ENCODE results near the gene DNAH11. TPM values are rescaled to one million over a fixed set of nuclear protein-coding genes. Genes with fewer than 3 reads are reported as not detected.

Gene DNAH11
- total RNA-seq, 1 experiment from 2014 or later: 0.91 TPM

DNA sequence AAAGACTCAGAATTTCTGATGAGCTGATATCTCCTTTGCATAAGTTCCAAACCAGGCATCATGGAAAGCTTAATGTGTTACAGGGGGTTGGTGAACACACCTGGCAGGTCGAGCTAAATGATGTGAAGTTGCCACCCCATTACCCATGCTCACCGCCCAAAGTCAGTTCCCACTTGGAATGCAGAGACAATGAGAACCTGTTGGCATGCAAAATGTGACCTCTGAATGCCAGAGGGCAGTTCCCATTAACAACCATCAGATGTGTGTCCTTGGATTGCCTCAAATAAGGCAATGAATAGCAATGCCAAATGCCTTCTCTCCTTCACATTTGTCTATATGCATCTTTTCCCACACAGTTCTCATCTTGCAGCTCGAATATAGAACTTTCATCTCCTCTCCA lies 212.1 kb downstream of the DNAH11 start:
- DNase-seq (ENCODE audit: unreplicated experiment): no peak
- Mint-ChIP-seq H3K4me3 (ENCODE audit: unreplicated experiment) (no peak overlapping the region), H3K4me1 (ENCODE audit: insufficient read depth, unreplicated experiment) (peaks cover 6% of the 10 kb centered on the region), H3K27ac (ENCODE audit: low read depth, unreplicated experiment) (no peak overlapping the region), H3K36me3 (ENCODE audit: insufficient read depth, unreplicated experiment) (no peaks in the 10 kb centered on the region), H3K27me3 (ENCODE audit: insufficient read depth, unreplicated experiment) (no peaks in the 10 kb centered on the region), H3K9me3 (ENCODE audit: unreplicated experiment) (no peaks in the 10 kb centered on the region)
- POLR2A ChIA-PET: no interaction called here
- intact Hi-C loops (cut with micrococcal nuclease): no loop called here
- no peak for TF ChIP-seq CTCF (IDR thresholded peaks at IDR 0.05; ENCODE audit: unreplicated experiment)
- no TSS peak for BruUV-seq (replicated peaks)
- CTCF ChIA-PET: interaction anchor here (0.5 to 0.7 kb wide), 2 partner anchors 94 to 416 kb away, joined by 3 read pairs; no protein-coding TSS in a partner anchor

GRCh38 chr7:21757537-21758282 lies 214.9 kb downstream of the DNAH11 start:
- Mint-ChIP-seq H3K27ac (ENCODE audit: low read depth, unreplicated experiment) (no peak overlapping the region), H3K4me1 (ENCODE audit: insufficient read depth, unreplicated experiment) (peaks cover 6% of the 10 kb centered on the region), H3K36me3 (ENCODE audit: insufficient read depth, unreplicated experiment) (no peaks in the 10 kb centered on the region), H3K4me3 (ENCODE audit: unreplicated experiment) (no peak overlapping the region), H3K9me3 (ENCODE audit: unreplicated experiment) (no peaks in the 10 kb centered on the region), H3K27me3 (ENCODE audit: insufficient read depth, unreplicated experiment) (no peaks in the 10 kb centered on the region)
- no peak for DNase-seq (ENCODE audit: unreplicated experiment)
- intact Hi-C loops (cut with micrococcal nuclease): no loop called here
- POLR2A ChIA-PET: no interaction called here
- no TSS peak for BruUV-seq (replicated peaks)
- CTCF ChIA-PET: no interaction called here
- no peak for TF ChIP-seq CTCF (IDR thresholded peaks at IDR 0.05; ENCODE audit: unreplicated experiment)

GRCh38 chr7:21758286-21758685 lies 215.4 kb downstream of the DNAH11 start:
- BruUV-seq (replicated peaks): no TSS peak
- Mint-ChIP-seq H3K4me1 (ENCODE audit: insufficient read depth, unreplicated experiment) (peaks cover 6% of the 10 kb centered on the region), H3K4me3 (ENCODE audit: unreplicated experiment) (no peak overlapping the region), H3K27me3 (ENCODE audit: insufficient read depth, unreplicated experiment) (peaks cover under 1% of the 10 kb centered on the region), H3K9me3 (ENCODE audit: unreplicated experiment) (no peaks in the 10 kb centered on the region), H3K27ac (ENCODE audit: low read depth, unreplicated experiment) (no peak overlapping the region), H3K36me3 (ENCODE audit: insufficient read depth, unreplicated experiment) (no peaks in the 10 kb centered on the region)
- CTCF ChIA-PET: interaction anchor here (0.9 kb wide), 1 partner anchor 20 kb away, joined by 3 read pairs; no protein-coding TSS in a partner anchor
- DNase-seq (ENCODE audit: unreplicated experiment): no peak
- TF ChIP-seq CTCF (IDR thresholded peaks at IDR 0.05; ENCODE audit: unreplicated experiment): no peak
- intact Hi-C loops (cut with micrococcal nuclease): no loop called here
- POLR2A ChIA-PET: no interaction called here

DNA sequence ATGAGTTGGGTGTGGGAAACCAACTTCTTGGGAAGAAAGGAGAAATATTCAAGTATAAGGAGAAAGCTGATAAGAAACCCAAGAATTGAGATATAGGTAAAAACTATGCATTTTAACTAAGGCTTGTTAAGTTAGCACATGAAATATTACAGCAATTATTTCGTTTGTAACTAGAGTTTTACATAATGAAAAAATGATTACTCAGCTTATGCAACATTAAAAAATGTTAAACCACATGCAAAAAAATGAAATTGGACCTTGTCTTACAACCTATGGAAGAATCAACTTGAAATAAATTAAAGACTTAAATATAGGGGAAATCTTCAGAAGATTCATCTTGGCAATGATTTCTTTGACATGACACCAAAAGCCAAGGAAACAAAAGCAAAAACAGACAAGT lies 219.6 kb downstream of the DNAH11 start:
- no TSS peak for BruUV-seq (replicated peaks)
- H3K27me3 Mint-ChIP-seq (ENCODE audit: insufficient read depth, unreplicated experiment): peaks cover 10% of the 10 kb centered on the region
- intact Hi-C loops (cut with micrococcal nuclease): loop anchor here (10.0 kb wide), 2 partner anchors 218 to 768 kb away; partner anchors contain the start of gene DNAH11

More for the DNA sequence above, 219.6 kb downstream of the DNAH11 start:
- H3K4me3 Mint-ChIP-seq (ENCODE audit: unreplicated experiment): no peak overlapping the region
- POLR2A ChIA-PET: interaction anchor here (0.8 kb wide), 1 partner anchor 10 kb away, joined by 5 read pairs; no protein-coding TSS in a partner anchor
- H3K4me1 Mint-ChIP-seq (ENCODE audit: insufficient read depth, unreplicated experiment): peaks cover 6% of the 10 kb centered on the region
- TF ChIP-seq CTCF (IDR thresholded peaks at IDR 0.05; ENCODE audit: unreplicated experiment): no peak
- CTCF ChIA-PET: interaction anchor here (0.7 kb wide), 1 partner anchor 984 kb away, joined by 3 read pairs; no protein-coding TSS in a partner anchor
- no peaks in the 10 kb centered on the region for H3K9me3 Mint-ChIP-seq (ENCODE audit: unreplicated experiment)
- no peak overlapping the region for H3K27ac Mint-ChIP-seq (ENCODE audit: low read depth, unreplicated experiment)
- DNase-seq (ENCODE audit: unreplicated experiment): no peak
- H3K36me3 Mint-ChIP-seq (ENCODE audit: insufficient read depth, unreplicated experiment): peaks cover 6% of the 10 kb centered on the region

Measured in MCF 10A (cell line).